Measurements from ENCODE around the gene PPARG. TPM values are rescaled to one million over a fixed set of nuclear protein-coding genes. Genes with fewer than 3 reads are reported as not detected.
A peak's percentile ranks its signal among the peaks of the same experiment; 100 is the strongest.

The PPARG gene
- total RNA-seq, 1 experiment from 2014 or later, result 0.79 TPM

GRCh38 chr3:12286504-12286903 lies 2.4 kb upstream of the PPARG start (continued):
- TF ChIP-seq ZNF532 (CRISPR knock-in tag; IDR thresholded peaks at IDR 0.05; ENCODE audit: borderline replicate concordance) (no peak), HMGA2 (CRISPR knock-in tag; IDR thresholded peaks at IDR 0.05) (no peak), FOXJ3 (CRISPR knock-in tag; IDR thresholded peaks at IDR 0.05; ENCODE audit: borderline replicate concordance) (no peak), ZNF317 (CRISPR knock-in tag; IDR thresholded peaks at IDR 0.05; ENCODE audit: borderline replicate concordance, low read depth) (no peak)

- H3K27ac Mint-ChIP-seq, result no peak overlapping the region
- peak overlapping the region; percentile 65 for H3K4me3 Mint-ChIP-seq
- peaks cover 67% of the 10 kb centered on the region for H3K27me3 Mint-ChIP-seq (ENCODE audit: low read depth)
- DNase-seq (ENCODE audit: low spot score), result peak; percentile 53
- peaks cover 5% of the 10 kb centered on the region; the same call in 1 of the 2 replicates for H3K9me3 Mint-ChIP-seq
- no peaks in the 10 kb centered on the region for H3K4me1 Mint-ChIP-seq
- H3K36me3 Mint-ChIP-seq, result no peaks in the 10 kb centered on the region
- peak; percentile 65 for ATAC-seq
- POLR2A ChIA-PET, result no interaction called here
- TF ChIP-seq, protein P1, sequence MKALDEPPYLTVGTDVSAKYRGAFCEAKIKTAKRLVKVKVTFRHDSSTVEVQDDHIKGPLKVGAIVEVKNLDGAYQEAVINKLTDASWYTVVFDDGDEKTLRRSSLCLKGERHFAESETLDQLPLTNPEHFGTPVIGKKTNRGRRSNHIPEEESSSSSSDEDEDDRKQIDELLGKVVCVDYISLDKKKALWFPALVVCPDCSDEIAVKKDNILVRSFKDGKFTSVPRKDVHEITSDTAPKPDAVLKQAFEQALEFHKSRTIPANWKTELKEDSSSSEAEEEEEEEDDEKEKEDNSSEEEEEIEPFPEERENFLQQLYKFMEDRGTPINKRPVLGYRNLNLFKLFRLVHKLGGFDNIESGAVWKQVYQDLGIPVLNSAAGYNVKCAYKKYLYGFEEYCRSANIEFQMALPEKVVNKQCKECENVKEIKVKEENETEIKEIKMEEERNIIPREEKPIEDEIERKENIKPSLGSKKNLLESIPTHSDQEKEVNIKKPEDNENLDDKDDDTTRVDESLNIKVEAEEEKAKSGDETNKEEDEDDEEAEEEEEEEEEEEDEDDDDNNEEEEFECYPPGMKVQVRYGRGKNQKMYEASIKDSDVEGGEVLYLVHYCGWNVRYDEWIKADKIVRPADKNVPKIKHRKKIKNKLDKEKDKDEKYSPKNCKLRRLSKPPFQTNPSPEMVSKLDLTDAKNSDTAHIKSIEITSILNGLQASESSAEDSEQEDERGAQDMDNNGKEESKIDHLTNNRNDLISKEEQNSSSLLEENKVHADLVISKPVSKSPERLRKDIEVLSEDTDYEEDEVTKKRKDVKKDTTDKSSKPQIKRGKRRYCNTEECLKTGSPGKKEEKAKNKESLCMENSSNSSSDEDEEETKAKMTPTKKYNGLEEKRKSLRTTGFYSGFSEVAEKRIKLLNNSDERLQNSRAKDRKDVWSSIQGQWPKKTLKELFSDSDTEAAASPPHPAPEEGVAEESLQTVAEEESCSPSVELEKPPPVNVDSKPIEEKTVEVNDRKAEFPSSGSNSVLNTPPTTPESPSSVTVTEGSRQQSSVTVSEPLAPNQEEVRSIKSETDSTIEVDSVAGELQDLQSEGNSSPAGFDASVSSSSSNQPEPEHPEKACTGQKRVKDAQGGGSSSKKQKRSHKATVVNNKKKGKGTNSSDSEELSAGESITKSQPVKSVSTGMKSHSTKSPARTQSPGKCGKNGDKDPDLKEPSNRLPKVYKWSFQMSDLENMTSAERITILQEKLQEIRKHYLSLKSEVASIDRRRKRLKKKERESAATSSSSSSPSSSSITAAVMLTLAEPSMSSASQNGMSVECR (CRISPR knock-in tag; IDR thresholded peaks at IDR 0.05; ENCODE audit: borderline replicate concordance), result no peak
- CTCF ChIA-PET, result interaction anchor here (1.0 to 2.0 kb wide), 3 partner anchors 27 to 193 kb away, joined by 3 to 13 read pairs (median 4); no protein-coding TSS in a partner anchor
These were observed 1.7 kb upstream of the PPARG start for GRCh38 chr3:12286927-12287726.

- Mint-ChIP-seq H3K27ac (no peak overlapping the region), H3K27me3 (ENCODE audit: low read depth) (peaks cover 73% of the 10 kb centered on the region), H3K9me3 (peaks cover 5% of the 10 kb centered on the region; the same call in 1 of the 2 replicates), H3K4me3 (peak overlapping the region; percentile 65), H3K4me1 (no peaks in the 10 kb centered on the region), H3K36me3 (no peaks in the 10 kb centered on the region)
- DNase-seq (ENCODE audit: low spot score) (peak; percentile 46), ATAC-seq (peak; percentile 60)
- CTCF ChIA-PET, result interaction anchor here (1.0 to 2.0 kb wide), 2 partner anchors 26 to 192 kb away, joined by 3 to 13 read pairs; no protein-coding TSS in a partner anchor
- POLR2A ChIA-PET, result no interaction called here
- TF ChIP-seq EMX1 (CRISPR knock-in tag; IDR thresholded peaks at IDR 0.05) (no peak), PRRX2 (CRISPR knock-in tag; IDR thresholded peaks at IDR 0.05) (no peak), CREM (CRISPR knock-in tag; IDR thresholded peaks at IDR 0.05) (no peak), ZNF219 (CRISPR knock-in tag; IDR thresholded peaks at IDR 0.05; ENCODE audit: borderline replicate concordance) (no peak), GABPB1 (CRISPR knock-in tag; IDR thresholded peaks at IDR 0.05) (no peak), ZNF138 (CRISPR knock-in tag; conservative IDR thresholded peaks at IDR 0.05) (no peak), SOX15 (CRISPR knock-in tag; IDR thresholded peaks at IDR 0.05) (no peak), ZNF317 (CRISPR knock-in tag; IDR thresholded peaks at IDR 0.05; ENCODE audit: borderline replicate concordance, low read depth) (no peak), AR (CRISPR knock-in tag; IDR thresholded peaks at IDR 0.05) (no peak), MYBL2 (CRISPR knock-in tag; IDR thresholded peaks at IDR 0.05) (no peak), NFE2L1 (CRISPR knock-in tag; IDR thresholded peaks at IDR 0.05) (no peak), PREB (CRISPR knock-in tag; IDR thresholded peaks at IDR 0.05; ENCODE audit: borderline replicate concordance) (no peak)
- TF ChIP-seq, protein P2, sequence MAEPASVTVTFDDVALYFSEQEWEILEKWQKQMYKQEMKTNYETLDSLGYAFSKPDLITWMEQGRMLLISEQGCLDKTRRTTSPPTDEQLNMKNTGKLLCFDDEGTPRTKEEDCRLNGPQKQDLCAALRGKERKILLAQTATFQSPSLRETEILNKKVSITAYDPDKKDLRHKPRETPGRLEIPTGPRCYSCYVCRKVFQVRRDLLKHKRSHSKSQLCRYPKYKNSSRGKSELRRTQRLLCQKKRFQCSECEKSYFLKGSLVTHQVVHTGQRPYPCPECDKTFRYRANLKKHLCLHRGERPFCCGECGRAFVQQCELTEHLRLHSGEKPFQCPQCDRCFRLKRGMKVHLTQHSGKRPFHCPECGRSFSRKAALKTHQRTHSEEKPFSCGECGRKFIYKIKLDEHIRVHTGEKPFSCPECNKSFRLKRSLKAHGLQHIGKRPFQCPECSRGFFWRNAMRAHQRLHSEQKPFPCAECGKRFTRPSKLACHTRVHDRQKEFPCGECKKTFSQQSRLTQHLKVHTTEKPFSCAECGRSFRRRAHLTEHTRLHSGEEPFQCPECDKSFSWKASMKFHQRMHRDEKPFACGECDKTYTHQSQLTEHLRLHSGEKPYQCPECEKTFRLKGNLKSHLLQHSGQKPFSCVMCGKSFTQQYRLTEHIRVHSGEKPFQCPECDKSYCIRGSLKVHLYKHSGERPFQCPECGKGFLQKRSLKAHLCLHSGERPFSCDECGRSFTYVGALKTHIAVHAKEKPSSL (CRISPR knock-in tag; conservative IDR thresholded peaks at IDR 0.05), result no peak
These were observed 1.1 kb upstream of the PPARG start for GRCh38 chr3:12287727-12288181.
